H1 (cell line): ENCODE results near the gene DCTN5.

Experiments used
- ATF2 ChIP-seq: IDR thresholded peaks from 2 replicates; pipeline ENCODE4 v1.6.1; 2012; ENCODE audit warnings: low read length, inconsistent platforms
- CTCF ChIP-seq, 3 experiments: IDR thresholded peaks; 1 replicate in 2 of 3; 2 replicates in 1 of 3; pipeline versions ENCODE4 v1.5.1 to v1.6.1; 2011; ENCODE audit warnings: low read length in 3 of 3, mild to moderate bottlenecking in 3 of 3, inconsistent platforms in 2 of 3, low read depth in 1 of 3, moderate library complexity in 1 of 3; ENCODE audit not compliant: insufficient read depth in 1 of 3; ENCODE audit errors: control extremely low read depth in 1 of 3
- MAX ChIP-seq: IDR thresholded peaks from 2 replicates; pipeline ENCODE4 v1.6.1; 2012; ENCODE audit warnings: inconsistent platforms
- SIN3A ChIP-seq, 2 experiments: IDR thresholded peaks in 1 of 2; conservative IDR thresholded peaks in 1 of 2; 2 replicates each; pipeline ENCODE4 v1.6.1; 2011 to 2012; ENCODE audit warnings: low read length in 2 of 2, improper control_type of control experiment in 1 of 2, low read depth in 1 of 2, mild to moderate bottlenecking in 1 of 2

- TF ChIP-seq ATF2 (no peak), CTCF (IDR thresholded peaks at IDR 0.05; ENCODE audit: control extremely low read depth in 1 of 3, insufficient read depth in 1 of 3, low read depth in 1 of 3, low read length in 3 of 3) (no peak), MAX (no peak), SIN3A (conservative IDR thresholded peaks at IDR 0.05 in 1 of 2, IDR thresholded peaks at IDR 0.05 in 1 of 2; ENCODE audit: low read depth in 1 of 2, low read length in 2 of 2) (no peak)
Observed at GRCh38 chr16:23689442-23690187, 48.3 kb downstream of the DCTN5 start.
